Coronary artery (tissue), 2 donors: Measurements from ENCODE around the gene LPP.

ENCODE experiments used
- DNase-seq: peaks from one replicate; pipeline ENCODE4 v3.0.0-alpha.2; 2017; ENCODE audit warnings: low spot score
- H3K27ac ChIP-seq, 2 donors: fragments of 200-600 bp; sonication (generic); one replicate each; pipeline ENCODE4 v1.5.1; 2016 to 2019
- H3K4me3 ChIP-seq: fragments of 200-600 bp; sonication (generic); 2 replicates; pipeline ENCODE4 v1.5.1; 2016; ENCODE audit warnings: mild to moderate bottlenecking, moderate library complexity
- CTCF ChIP-seq: fragments of 200-600 bp; sonication (generic); IDR thresholded peaks from one replicate; pipeline ENCODE4 v1.5.1; 2019; ENCODE audit warnings: antibody characterized with exemption

LPP gene

GRCh38 chr3:188135271-188135670 is 18.7 kb upstream of the LPP start:
- peak overlapping the region in 1 of 2 donors; percentile 6 for H3K27ac ChIP-seq
- no peak overlapping the region for H3K4me3 ChIP-seq

GRCh38 chr3:188137051-188137450 is 16.9 kb upstream of the LPP start:
- Histone ChIP-seq H3K27ac (no peak overlapping the region), H3K4me3 (no peak overlapping the region)
- no peak for TF ChIP-seq CTCF
- no peak for DNase-seq

More at GRCh38 chr3:188135271-188135670, 18.7 kb upstream of the LPP start:
- no peak for TF ChIP-seq CTCF
- DNase-seq, result no peak

- no peak for TF ChIP-seq CTCF
- DNase-seq, result no peak
- no peak overlapping the region for H3K27ac ChIP-seq
- no peak overlapping the region for H3K4me3 ChIP-seq
Measured at GRCh38 chr3:188139466-188139865, 14.5 kb upstream of the LPP start.

GRCh38 chr3:188146219-188146618 is 7.7 kb upstream of the LPP start:
- no peak for TF ChIP-seq CTCF
- DNase-seq, result no peak
- Histone ChIP-seq H3K4me3 (no peak overlapping the region), H3K27ac (no peak overlapping the region)

GRCh38 chr3:188147782-188148181 is 6.2 kb upstream of the LPP start:
- no peak overlapping the region for H3K27ac ChIP-seq
- TF ChIP-seq CTCF, result no peak

GRCh38 chr3:188148318-188148717 is 5.6 kb upstream of the LPP start:
- H3K27ac ChIP-seq, result no peak overlapping the region
- no peak overlapping the region for H3K4me3 ChIP-seq
- TF ChIP-seq CTCF, result no peak
- no peak for DNase-seq

More at GRCh38 chr3:188147782-188148181, 6.2 kb upstream of the LPP start:
- no peak overlapping the region for H3K4me3 ChIP-seq
- DNase-seq, result no peak

GRCh38 chr3:188149587-188149986 is 4.4 kb upstream of the LPP start:
- no peak for DNase-seq
- Histone ChIP-seq H3K4me3 (no peak overlapping the region), H3K27ac (no peak overlapping the region)
- no peak for TF ChIP-seq CTCF
